Mesodermal cell (in vitro differentiated cells): ENCODE measurements around the gene COPS8.
A peak's percentile ranks its signal among the peaks of the same experiment; 100 is the strongest.

Experiments used
- H3K27ac ChIP-seq: 2 replicates; pipeline ENCODE4 v1.7.0; 2013; ENCODE audit warnings: mild to moderate bottlenecking, low read depth, low read length, moderate library complexity; ENCODE audit not compliant: severe bottlenecking
- H3K36me3 ChIP-seq: 2 replicates; pipeline ENCODE4 v1.7.1; 2013; ENCODE audit warnings: mild to moderate bottlenecking, low read length, moderate library complexity; ENCODE audit not compliant: control insufficient read depth, insufficient read depth
- H3K4me1 ChIP-seq: one replicate; pipeline ENCODE4 v1.7.1; 2013; ENCODE audit warnings: mild to moderate bottlenecking, low read length; ENCODE audit not compliant: insufficient read depth, control insufficient read depth, poor library complexity, severe bottlenecking
- H3K4me3 ChIP-seq: 2 replicates; pipeline ENCODE4 v1.7.0; 2013; ENCODE audit warnings: low read length, control low read depth, mild to moderate bottlenecking; ENCODE audit not compliant: insufficient read depth, poor library complexity, severe bottlenecking; ENCODE audit errors: extremely low read depth
- H3K9me3 ChIP-seq: 2 replicates; pipeline ENCODE4 v1.7.1; 2013; ENCODE audit warnings: mild to moderate bottlenecking, low read length, moderate library complexity; ENCODE audit not compliant: control insufficient read depth
- WGBS, 2 experiments: methylation state at CpG; one replicate each; pipeline ENCODE4 v1.1.5; 2013; ENCODE audit warnings: missing lambda C conversion rate in 2 of 2; ENCODE audit not compliant: insufficient coverage in 2 of 2; 5-methylcytosine and 5-hydroxymethylcytosine counted together

Gene COPS8

DNA sequence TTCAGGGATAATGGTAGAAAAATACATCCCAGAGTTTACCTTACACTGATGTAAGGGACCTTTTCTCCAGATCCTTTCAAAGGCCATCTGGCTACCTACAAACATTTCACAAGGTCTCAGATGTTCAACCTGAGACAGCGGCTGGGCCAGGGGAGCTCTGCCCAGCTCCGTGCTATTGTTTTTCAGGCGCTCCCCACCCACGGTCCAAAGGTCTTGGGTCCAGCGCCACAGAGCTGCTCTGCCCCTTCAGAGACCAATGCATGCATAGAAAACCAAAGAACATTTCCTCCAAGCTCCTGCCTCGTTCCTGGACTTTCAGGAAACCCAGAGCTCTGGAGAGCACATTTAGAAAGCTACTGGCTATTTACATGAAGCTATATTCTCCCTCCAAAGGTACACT is 40.3 kb downstream of the COPS8 start:
- Histone ChIP-seq H3K36me3 (no peaks in the 10 kb centered on the region), H3K4me1 (peaks cover 15% of the 10 kb centered on the region), H3K4me3 (no peak overlapping the region), H3K27ac (no peak overlapping the region), H3K9me3 (no peaks in the 10 kb centered on the region)
- WGBS, 2 experiments: 80 to 81% methylated on average over 6 of the region's 6 CpGs

DNA sequence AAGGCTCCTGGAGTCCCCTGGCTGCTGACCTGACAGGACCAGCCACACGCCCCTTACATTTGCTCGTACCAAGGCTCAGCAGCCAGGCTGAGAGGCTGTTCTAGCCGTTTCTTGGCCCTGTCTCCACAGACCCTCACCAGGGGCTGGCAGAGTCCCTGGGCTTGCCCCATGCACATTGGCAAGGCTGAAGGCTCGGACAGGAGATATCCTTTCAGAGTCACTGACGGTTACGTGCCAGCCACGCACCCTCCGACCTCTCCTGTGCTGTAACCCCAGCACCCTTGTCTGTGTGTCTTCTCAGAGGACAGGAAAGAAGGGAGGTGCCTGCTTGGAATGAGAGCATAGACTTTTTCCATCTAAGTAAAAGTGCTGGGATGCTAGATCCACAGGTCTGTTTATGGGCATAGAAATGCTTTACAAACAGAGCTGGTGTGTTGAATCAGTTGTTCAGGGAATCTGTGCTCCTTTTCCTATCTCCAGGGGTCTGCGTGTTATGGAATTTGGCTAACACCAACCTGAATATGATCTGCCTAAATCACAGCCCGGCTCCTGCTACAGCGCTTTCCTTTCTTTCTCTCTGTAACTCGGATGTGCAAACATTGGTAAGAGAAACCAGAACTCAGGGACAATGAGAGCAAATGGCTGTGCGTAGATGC is 41.0 kb downstream of the COPS8 start:
- WGBS, 2 experiments: 91 to 93% methylated on average over 12 of the region's 13 CpGs
- no peaks in the 10 kb centered on the region for H3K36me3 ChIP-seq
- H3K9me3 ChIP-seq: no peaks in the 10 kb centered on the region
- no peak overlapping the region for H3K27ac ChIP-seq
- H3K4me3 ChIP-seq: no peak overlapping the region
- H3K4me1 ChIP-seq: peaks cover 15% of the 10 kb centered on the region

DNA sequence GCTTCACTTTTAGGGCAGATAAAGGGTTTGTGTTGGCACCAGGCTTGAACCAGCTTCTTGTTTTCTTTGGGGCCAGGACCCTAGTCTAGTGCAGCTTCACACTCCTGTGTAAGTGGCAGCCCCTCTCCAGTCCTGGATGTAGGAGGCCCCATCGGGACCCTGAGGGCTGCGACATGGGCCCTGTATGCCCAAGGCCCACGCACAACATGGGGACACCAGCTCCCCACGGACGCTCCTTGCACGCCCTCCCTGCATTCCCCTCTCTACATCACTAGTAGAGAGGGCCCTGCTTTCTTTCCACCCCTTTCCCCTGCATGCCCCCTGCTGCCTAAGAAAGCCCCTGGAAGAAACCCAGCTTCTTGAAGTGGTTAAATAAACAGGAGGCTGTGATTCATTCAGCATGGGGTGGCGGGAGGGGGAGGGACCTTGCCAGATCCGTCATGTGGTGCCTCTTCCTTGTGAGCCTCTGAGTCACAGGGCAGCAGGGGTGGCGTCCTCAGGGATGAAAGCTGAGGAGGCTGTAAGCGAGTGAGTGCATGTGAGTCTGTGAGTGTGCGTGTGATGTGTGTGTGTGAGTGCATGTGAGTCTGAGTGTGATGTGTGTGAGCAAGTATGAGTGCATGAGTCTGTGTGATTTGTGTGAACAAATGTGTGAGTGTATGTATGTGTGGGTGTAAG is 42.5 kb downstream of the COPS8 start:
- H3K36me3 ChIP-seq: no peaks in the 10 kb centered on the region
- H3K27ac ChIP-seq: peak overlapping the region; percentile 50
- no peaks in the 10 kb centered on the region for H3K9me3 ChIP-seq
- 39 to 45% methylated on average over 8 to 11 of the region's 11 CpGs for WGBS, 2 experiments
- H3K4me1 ChIP-seq: peaks cover 15% of the 10 kb centered on the region
- no peak overlapping the region for H3K4me3 ChIP-seq

DNA sequence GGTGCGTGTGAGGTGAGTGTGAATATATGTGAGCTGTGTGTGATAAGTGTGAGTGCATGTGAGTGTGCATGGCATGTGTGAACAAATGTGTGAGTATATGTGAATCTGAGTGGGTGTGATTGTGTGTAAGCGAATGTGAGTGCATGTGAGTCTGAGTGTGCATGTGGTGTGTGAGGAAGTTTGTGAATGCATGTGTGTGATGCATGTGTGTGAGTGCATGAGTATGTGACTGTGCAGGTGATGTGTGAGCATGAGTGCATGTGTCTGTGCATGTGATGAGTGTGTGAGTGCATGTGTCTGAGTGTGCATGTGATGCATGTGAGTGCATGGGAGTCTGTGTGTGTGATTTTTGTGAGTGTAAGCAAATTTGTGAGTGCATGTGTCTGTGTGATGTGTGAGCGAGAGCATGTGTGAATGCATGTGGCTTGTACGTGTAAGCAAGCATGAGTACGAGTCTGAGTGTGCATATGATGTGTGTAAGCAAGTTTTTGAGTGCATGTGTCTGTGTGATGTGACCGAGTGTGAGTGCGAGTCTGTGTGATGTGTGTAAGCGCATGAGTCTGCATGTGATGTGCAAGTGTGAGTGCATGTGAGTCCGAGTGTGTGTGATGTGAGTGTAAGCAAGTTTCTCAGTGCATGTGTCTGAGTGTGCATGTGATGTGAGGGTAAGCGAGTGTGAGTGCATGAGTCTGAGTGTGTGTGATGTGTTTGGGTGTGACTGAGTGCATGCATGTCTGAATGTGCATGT is 43.3 kb downstream of the COPS8 start:
- no peak overlapping the region for H3K27ac ChIP-seq
- peaks cover 15% of the 10 kb centered on the region for H3K4me1 ChIP-seq
- no peak overlapping the region for H3K4me3 ChIP-seq
- H3K9me3 ChIP-seq: no peaks in the 10 kb centered on the region
- H3K36me3 ChIP-seq: no peaks in the 10 kb centered on the region
- WGBS, 2 experiments: 77 to 84% methylated on average over 9 to 10 of the region's 10 CpGs

DNA sequence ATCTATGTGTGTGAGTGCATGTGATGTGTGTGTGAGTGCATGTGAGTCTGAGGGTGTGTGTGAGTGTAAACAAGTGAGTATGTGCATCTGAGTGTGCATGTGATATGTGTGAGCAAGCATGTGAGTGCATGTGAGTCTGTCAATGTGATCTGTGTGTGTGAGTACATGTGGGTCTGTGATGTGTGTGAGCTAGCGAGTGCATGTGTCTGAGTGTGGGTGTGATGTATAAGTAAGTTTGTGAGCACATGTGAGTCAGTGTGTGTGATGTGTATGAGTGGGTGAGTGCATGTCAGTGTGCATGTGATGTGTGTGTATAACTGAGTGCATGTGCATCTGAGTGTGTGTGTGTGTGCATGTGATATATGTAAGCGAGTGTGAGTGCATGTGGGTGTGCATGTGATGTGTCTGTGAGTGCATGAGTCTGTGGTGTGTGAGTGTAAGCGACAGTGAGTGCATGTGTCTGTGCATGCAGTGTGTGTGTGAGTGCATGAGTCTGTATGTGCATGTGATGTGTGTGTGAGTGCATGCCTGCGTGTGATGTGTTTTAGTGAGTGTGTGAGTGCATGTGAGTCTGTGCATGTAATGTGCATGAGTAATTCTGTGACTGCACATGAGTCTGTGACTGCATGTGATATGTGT is 44.1 kb downstream of the COPS8 start:
- WGBS, 2 experiments: 95 to 96% methylated on average over 4 of the region's 4 CpGs
- H3K4me3 ChIP-seq: no peak overlapping the region

DNA sequence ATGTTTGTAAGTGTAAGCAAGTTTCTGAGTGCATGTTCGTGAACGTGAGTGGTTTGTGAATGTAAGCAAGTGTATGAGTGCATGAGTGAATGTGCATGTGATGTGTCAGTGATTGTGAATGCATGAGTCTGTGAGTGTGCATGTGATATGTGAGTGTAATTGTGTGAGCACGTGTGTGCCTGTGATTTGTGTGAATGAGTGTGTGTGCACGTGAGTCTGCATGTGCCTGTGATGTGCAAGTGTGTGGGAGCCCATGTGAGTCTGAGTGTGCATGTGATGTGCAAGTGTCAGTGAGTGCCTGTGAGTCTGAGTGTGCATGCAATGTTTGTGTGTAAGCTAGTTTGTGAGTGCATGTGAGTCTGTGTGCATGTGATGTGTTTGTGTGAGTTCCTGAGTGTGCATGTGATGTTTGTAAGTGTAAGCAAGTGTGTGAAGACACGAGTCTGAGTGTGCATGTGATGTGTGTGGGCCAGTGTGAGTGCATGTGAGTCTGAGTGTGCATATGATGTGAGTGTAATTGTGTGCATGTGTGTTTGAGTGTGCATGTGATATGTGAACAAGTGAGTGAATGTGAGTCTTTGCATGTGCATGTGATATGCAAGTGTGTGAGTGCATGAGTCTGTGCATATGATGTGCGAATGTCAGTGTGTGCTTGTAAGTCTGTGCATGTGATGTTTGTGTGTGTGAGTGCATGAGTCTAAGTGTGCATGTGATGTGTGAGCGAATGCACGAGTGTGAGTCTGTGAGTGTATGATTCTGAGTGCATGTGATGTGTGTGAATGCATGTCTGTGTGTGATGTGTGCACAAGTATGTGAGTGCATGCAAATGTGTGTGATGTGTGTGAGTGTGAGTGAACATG is 45.1 kb downstream of the COPS8 start:
- H3K4me1 ChIP-seq: peaks cover 15% of the 10 kb centered on the region
- H3K36me3 ChIP-seq: no peaks in the 10 kb centered on the region
- H3K27ac ChIP-seq: no peak overlapping the region
- WGBS, 2 experiments: 95 to 96% methylated on average over 8 of the region's 8 CpGs
- H3K9me3 ChIP-seq: no peaks in the 10 kb centered on the region
- no peak overlapping the region for H3K4me3 ChIP-seq

More for the DNA sequence above, 44.1 kb downstream of the COPS8 start:
- Histone ChIP-seq H3K4me1 (peaks cover 15% of the 10 kb centered on the region), H3K9me3 (no peaks in the 10 kb centered on the region), H3K27ac (no peak overlapping the region), H3K36me3 (no peaks in the 10 kb centered on the region)

DNA sequence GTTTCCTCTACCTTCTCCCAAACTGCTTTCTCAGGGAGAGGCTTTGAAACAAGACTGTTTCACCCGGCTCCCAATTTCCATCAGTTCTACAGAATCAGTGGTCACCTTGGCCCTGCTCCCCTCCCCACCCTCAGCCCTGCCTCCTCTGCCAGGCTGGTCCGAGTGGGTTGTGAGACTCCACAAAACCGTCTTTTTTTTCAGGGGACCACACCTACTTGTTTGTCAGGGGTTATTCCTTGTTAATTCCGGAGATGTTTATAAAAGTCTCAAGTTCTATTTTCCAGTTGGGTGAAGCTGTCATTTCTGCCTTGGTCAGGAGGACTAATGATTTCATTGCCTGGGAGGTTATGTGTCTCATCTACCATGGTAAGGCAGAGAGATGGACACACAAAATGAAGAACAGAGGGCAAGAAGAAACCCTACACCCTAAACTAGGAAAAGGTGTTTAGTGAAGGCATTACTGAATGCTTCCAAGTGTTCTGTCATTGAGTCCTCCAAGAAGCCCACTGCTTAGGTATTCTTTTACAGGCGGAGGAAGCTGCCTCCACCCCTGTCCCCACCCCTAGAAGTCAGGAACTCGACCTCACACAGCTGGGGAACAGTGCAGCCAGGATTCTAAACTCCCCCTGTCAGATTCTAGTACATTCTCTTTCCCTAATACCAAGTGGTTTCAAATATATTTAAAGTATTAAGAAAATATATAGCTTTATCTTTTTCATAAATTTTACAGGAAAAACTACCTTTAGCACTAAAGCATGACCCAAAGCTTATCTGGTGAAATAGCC is 46.3 kb downstream of the COPS8 start:
- no peaks in the 10 kb centered on the region for H3K9me3 ChIP-seq
- no peak overlapping the region for H3K4me3 ChIP-seq
- peaks cover 10% of the 10 kb centered on the region for H3K4me1 ChIP-seq
- no peak overlapping the region for H3K27ac ChIP-seq
- WGBS, 2 experiments: 88 to 91% methylated on average over 1 to 5 of the region's 6 CpGs
- H3K36me3 ChIP-seq: no peaks in the 10 kb centered on the region

DNA sequence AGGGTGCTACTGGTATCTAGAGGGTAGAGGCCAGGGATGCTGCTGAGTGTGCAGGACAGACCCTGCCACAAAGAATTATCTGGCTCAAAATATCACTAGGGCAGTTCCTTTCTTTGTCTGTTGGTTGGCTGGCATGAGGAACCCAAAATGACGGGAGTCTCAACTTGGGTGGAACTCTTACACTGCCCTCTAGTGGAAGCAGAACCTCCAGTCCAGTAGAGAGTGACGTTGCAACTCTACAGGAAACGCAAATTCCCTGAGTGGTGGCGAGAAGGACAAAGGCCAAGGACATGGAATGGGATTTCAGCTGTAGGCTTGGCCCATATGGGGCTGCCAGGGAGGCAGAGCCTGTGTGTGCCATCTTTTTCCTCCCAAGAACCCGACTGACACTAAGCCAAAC is 47.1 kb downstream of the COPS8 start:
- Histone ChIP-seq H3K4me3 (no peak overlapping the region), H3K4me1 (peaks cover 1% of the 10 kb centered on the region), H3K36me3 (no peaks in the 10 kb centered on the region), H3K27ac (no peak overlapping the region), H3K9me3 (no peaks in the 10 kb centered on the region)
- WGBS, 2 experiments: 81 to 88% methylated on average over 5 of the region's 5 CpGs

DNA sequence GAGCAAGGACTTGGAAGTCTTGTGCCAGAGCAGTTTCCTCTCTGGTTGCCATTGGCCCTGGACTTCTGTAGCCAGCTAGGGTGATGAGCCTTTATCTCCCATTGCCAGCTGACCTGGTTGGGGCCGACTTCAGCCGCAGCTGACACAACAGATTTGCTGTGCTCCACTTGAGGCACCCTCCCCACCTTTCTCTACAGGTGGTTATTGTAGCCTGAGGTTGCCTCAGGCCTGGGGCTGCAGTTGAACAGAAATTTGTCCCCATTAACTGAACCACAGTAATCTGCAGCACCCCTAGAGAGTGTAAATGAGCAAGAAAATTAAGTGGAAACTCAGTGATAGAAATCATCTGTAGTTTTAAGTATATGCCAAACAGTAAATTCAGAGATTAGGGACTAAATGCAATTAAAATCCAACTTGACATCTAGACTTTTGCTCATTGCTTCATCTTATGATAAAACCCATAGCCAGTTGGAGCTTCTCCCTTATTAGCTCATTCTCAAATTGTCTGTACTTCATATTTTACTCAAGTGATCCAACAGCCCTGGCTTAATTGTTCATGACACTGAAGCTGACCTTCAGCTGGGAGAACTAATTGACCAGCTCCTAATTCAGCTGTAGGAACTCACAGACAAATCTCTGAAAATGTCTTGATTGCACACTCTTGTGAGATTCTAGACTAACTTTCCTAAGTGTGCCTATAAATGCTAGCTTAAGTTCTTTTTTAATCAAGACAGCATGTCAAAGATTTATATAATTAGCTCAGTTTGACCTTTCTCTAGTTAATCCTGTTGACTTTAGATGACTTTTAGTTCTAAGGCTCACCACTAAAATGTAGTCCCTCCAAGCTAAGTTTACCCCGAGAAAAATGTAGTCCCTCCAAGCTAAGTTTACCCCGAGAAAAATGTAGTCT is 48.9 kb downstream of the COPS8 start:
- Histone ChIP-seq H3K27ac (no peak overlapping the region), H3K9me3 (no peaks in the 10 kb centered on the region), H3K36me3 (no peaks in the 10 kb centered on the region), H3K4me3 (no peak overlapping the region), H3K4me1 (no peaks in the 10 kb centered on the region)
- 58% methylated on average over 2 of the region's 4 CpGs; no CpG with 5 or more reads in 1 of the 2 experiments for WGBS, 2 experiments
